ENCODE measurements around the gene GLS2. TPM values are rescaled to one million over a fixed set of nuclear protein-coding genes. Genes with fewer than 3 reads are reported as not detected.

GLS2 gene
- total RNA-seq, 2 experiments from 2014 or later, result 1.1 to 1.4 TPM

Other genes starting within 250 kb of the GLS2 start
- gene ANKRD52, start 229.8 kb downstream of the GLS2 start, total RNA-seq, result 10 to 100 TPM; 66.9 to 68.3 TPM
- gene COQ10A, start 221.2 kb downstream of the GLS2 start, total RNA-seq, result 10 to 100 TPM; 16.0 to 17.4 TPM
- gene CS, start 187.8 kb downstream of the GLS2 start, total RNA-seq, result 100 to 1,000 TPM; 174 to 242 TPM
- 100 to 1,000 TPM; 110 to 161 TPM for gene CNPY2, start 172.2 kb downstream of the GLS2 start, total RNA-seq
- gene PAN2, start 154.2 kb downstream of the GLS2 start, total RNA-seq, result 10 to 100 TPM; 48.7 to 72.5 TPM
- 10 to 100 TPM in 1 of 2 experiments, 1 to 10 TPM in 1; 2.9 to 12.4 TPM for gene IL23A, start 149.3 kb downstream of the GLS2 start, total RNA-seq
- gene STAT2, start 128.1 kb downstream of the GLS2 start, total RNA-seq, result 100 to 1,000 TPM; 178 to 308 TPM
- gene APOF, start 125.3 kb downstream of the GLS2 start, total RNA-seq, result not detected
- 10 to 100 TPM; 64.1 to 65.8 TPM for gene TIMELESS, start 38.7 kb downstream of the GLS2 start, total RNA-seq
- gene MIP, start 33.5 kb downstream of the GLS2 start, total RNA-seq, result not detected
- gene SPRYD4, start 19.6 kb downstream of the GLS2 start, total RNA-seq, result 1 to 10 TPM; 3.4 to 3.7 TPM
- 1 to 10 TPM; 9.3 to 10.0 TPM for gene RBMS2, start 33.7 kb upstream of the GLS2 start, total RNA-seq
- gene BAZ2A, start 142.2 kb upstream of the GLS2 start, total RNA-seq, result 100 to 1,000 TPM; 110 to 113 TPM
- 100 to 1,000 TPM; 583 to 726 TPM for gene ATP5F1B, start 157.8 kb upstream of the GLS2 start, total RNA-seq
- 100 to 1,000 TPM; 241 to 268 TPM for gene PTGES3, start 200.1 kb upstream of the GLS2 start, total RNA-seq
- 100 to 1,000 TPM; 723 to 803 TPM for gene NACA, start 237.1 kb upstream of the GLS2 start, total RNA-seq

Measured in activated CD8-positive, alpha-beta memory T cell treated with anti-CD3 and anti-CD28 coated beads, Interleukin-2, amount 10 ng/mL, durations not matched to agents 7 days and 5 days (primary cell).